Right lobe of liver (tissue), 6 donors: ENCODE results near the gene NOTUM. TPM values are rescaled to one million over a fixed set of nuclear protein-coding genes. Genes with fewer than 3 reads are reported as not detected.

Experiments used
- ATAC-seq, 4 donors: fragments of 200-7000 bp; cut with Tn5 transposase; one replicate each; pipeline ENCODE4 v1.9.1; 2020; ENCODE audit warnings: mild to moderate bottlenecking in 4 of 4, moderate library complexity in 4 of 4
- DNase-seq, 3 donors: peaks; one replicate each; pipeline ENCODE4 v3.0.0-alpha.2; 2020
- H3K27ac ChIP-seq, 3 donors: fragments of 200-600 bp; one replicate each; pipeline ENCODE4 v1.8.0; 2022
- H3K27me3 ChIP-seq, 2 donors: fragments of 200-600 bp; one replicate each; pipeline ENCODE4 v1.8.0; 2022
- H3K36me3 ChIP-seq, 4 donors: fragments of 200-600 bp; sonication (generic) in 1 of 4; one replicate each; pipeline versions ENCODE4 v1.5.1 to v1.8.0; 2017 to 2022; ENCODE audit warnings: control low read depth in 1 of 4
- H3K4me1 ChIP-seq, 4 donors: fragments of 200-600 bp; sonication (generic) in 1 of 4; one replicate each; pipeline versions ENCODE4 v1.5.1 to v1.8.0; 2017 to 2022; ENCODE audit warnings: control low read depth in 1 of 4
- H3K4me3 ChIP-seq, 3 donors: fragments of 200-600 bp; one replicate each; pipeline ENCODE4 v1.8.0; 2022
- H3K9me3 ChIP-seq, 4 donors: fragments of 200-600 bp; sonication (generic) in 1 of 4; one replicate each; pipeline versions ENCODE4 v1.5.1 to v1.8.0; 2017 to 2022; ENCODE audit warnings: control low read depth in 1 of 4
- CTCF ChIP-seq, 4 donors: fragments of 200-600 bp in 3 of 4; fragments of 450-650 bp in 1 of 4; IDR thresholded peaks; one replicate each; pipeline versions ENCODE4 v1.5.1 to v1.8.0; 2016 to 2022; ENCODE audit warnings: antibody characterized with exemption in 4 of 4, mild to moderate bottlenecking in 2 of 4
- POLR2A ChIP-seq: fragments of 450-650 bp; IDR thresholded peaks from one replicate; pipeline ENCODE4 v1.6.1; 2017; ENCODE audit warnings: antibody characterized with exemption, mild to moderate bottlenecking
- WGBS: methylation state at CpG from one replicate; pipeline ENCODE4 v1.1.6; 2018; ENCODE audit warnings: low coverage, low lambda C conversion rate; ENCODE audit not compliant: insufficient coverage; ENCODE audit errors: missing lambda C conversion rate; 5-methylcytosine and 5-hydroxymethylcytosine counted together
- intact Hi-C, 2 donors: fragments of 100-400 bp; cut with DNase I; formaldehyde crosslinking; loops; one replicate each; pipeline versions ENCODE4 v1.11.2 to v1.14.1; 2022
- total RNA-seq, 6 experiments: library from RNA; depleted of rRNA in 2 of 6; stranded (reverse); fragments of >200 nt in 2 of 6; fragmentation: NEBNext Ultra II Directional in 3 of 6; extraction: Animal tissue kit (Norgen Biotek cat#: 25700) in 3 of 6; gene quantifications; one replicate each; pipeline versions ENCODE4 v1.1.0 to v1.2.4, GENCODE V29; 2016 to 2023
- donor health status: DM: no; HTN: yes; CAD: no.
- donor health status: DM: no; HTN: no; CAD: no.
- donor health status: DM: no; HTN: no; CAD: no.
- donor health status: DM: no; HTN: yes; CAD: no.
- donor health status: DM: no; HTN: yes; CAD: no.

The NOTUM gene
- total RNA-seq, 6 experiments from 2014 or later = 1.2 to 7.6 (median 3.0) TPM

- intact Hi-C loops = no loop called here
- no peak overlapping the region for H3K4me3 ChIP-seq
- H3K27ac ChIP-seq = no peak overlapping the region
- no peaks in the 10 kb centered on the region for H3K4me1 ChIP-seq
- DNase-seq (no peak), ATAC-seq (no peak)
- WGBS = 60% methylated on average over 1 of the region's 30 CpGs
- H3K36me3 ChIP-seq = peaks cover 0 to 9% (median 0%) of the 10 kb centered on the region in 4 donors
- no peaks in the 10 kb centered on the region for H3K27me3 ChIP-seq
- TF ChIP-seq CTCF (IDR thresholded peaks at IDR 0.05) (no peak), POLR2A (no peak)
- H3K9me3 ChIP-seq = no peaks in the 10 kb centered on the region
These were observed 46.7 kb upstream of the NOTUM start for GRCh38 chr17:82007495-82008257.

GRCh38 chr17:82007228-82007494, 46.2 kb upstream of the NOTUM start:
- no peak for TF ChIP-seq POLR2A
- TF ChIP-seq CTCF (IDR thresholded peaks at IDR 0.05) = no peak
- Histone ChIP-seq H3K4me3 (no peak overlapping the region), H3K36me3 (peaks cover 0 to 8% (median 0%) of the 10 kb centered on the region in 4 donors), H3K27ac (no peak overlapping the region), H3K4me1 (no peaks in the 10 kb centered on the region), H3K9me3 (no peaks in the 10 kb centered on the region), H3K27me3 (no peaks in the 10 kb centered on the region)
- intact Hi-C loops = no loop called here
- ATAC-seq (no peak), DNase-seq (no peak)
- WGBS = 92% methylated on average over 2 of the region's 6 CpGs

GRCh38 chr17:82006468-82007227, 45.7 kb upstream of the NOTUM start:
- H3K27me3 ChIP-seq = no peaks in the 10 kb centered on the region
- no peak overlapping the region for H3K4me3 ChIP-seq
- intact Hi-C loops = no loop called here
- no peak overlapping the region for H3K27ac ChIP-seq
- H3K36me3 ChIP-seq = peaks cover 0 to 3% (median 0%) of the 10 kb centered on the region in 4 donors
- no peaks in the 10 kb centered on the region for H3K9me3 ChIP-seq
- 76% methylated on average over 11 of the region's 24 CpGs for WGBS
- DNase-seq = no peak
- no peak for ATAC-seq
- TF ChIP-seq POLR2A (no peak), CTCF (IDR thresholded peaks at IDR 0.05) (no peak)
- H3K4me1 ChIP-seq = no peaks in the 10 kb centered on the region

- intact Hi-C loops = no loop called here
- H3K27ac ChIP-seq = no peak overlapping the region
- no peaks in the 10 kb centered on the region for H3K27me3 ChIP-seq
- ATAC-seq = no peak
- no peaks in the 10 kb centered on the region for H3K36me3 ChIP-seq
- no peaks in the 10 kb centered on the region for H3K9me3 ChIP-seq
- no peak overlapping the region for H3K4me3 ChIP-seq
- TF ChIP-seq POLR2A (no peak), CTCF (IDR thresholded peaks at IDR 0.05) (no peak)
- 83% methylated on average over 8 of the region's 30 CpGs for WGBS
- no peak for DNase-seq
- H3K4me1 ChIP-seq = peaks cover 0 to 3% (median under 1%) of the 10 kb centered on the region in 4 donors
These were observed 44.8 kb upstream of the NOTUM start for GRCh38 chr17:82005701-82006348.
